ENCODE measurements around the gene CPSF4.

Gene CPSF4

DNA sequence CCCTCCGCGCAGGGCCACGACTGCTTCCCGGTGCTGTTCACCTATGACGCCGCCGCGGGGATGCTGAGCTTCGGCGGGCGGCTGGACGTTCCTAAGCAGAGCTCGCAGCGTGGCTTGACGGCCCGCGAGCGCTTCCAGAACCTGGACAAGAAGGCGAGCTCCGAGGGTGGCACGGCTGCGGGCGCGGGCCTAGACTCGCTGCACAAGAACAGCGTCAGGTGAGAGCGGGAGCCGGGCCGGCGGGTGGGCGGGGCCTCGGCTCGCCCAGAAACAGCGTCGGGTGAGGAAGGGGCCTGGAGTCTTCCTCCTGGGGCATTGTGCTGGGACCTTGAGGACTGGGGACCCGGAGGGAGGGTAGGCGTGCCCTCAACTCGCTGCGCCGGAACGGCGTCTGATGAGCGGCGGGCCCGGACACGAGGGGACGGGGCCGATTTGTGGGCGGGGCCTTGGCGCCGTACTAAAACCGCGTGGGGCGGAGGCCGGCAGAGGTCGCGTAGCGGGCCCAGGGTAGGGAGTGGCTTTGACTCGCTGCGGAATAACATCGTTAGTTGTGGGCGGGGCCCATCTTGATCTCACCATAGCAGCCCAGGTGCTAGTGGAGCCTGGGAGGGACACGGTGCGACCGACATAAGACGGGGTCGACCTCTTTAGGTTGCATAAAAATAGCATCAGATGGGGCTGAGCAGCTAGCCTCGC is 45.9 kb upstream of the CPSF4 start:
- POLR2A ChIA-PET = interaction anchor here (0.6 to 1.8 kb wide), 4 partner anchors 9 to 18 kb away, joined by 3 to 4 read pairs (median 4); no protein-coding TSS in a partner anchor
- CTCF ChIA-PET = no interaction called here
- no peaks in the 10 kb centered on the region for H3K9me3 ChIP-seq (ENCODE audit: control insufficient read depth, insufficient read depth, low read depth, low read length)
- TF ChIP-seq ZNF24 (tag by site-specific recombination; IDR thresholded peaks at IDR 0.05) = no peak
- peak; percentile 28; the same call in 1 of the 2 replicates for TF ChIP-seq KLF1 (tag by site-specific recombination; IDR thresholded peaks at IDR 0.05)
- TF ChIP-seq, protein P1, sequence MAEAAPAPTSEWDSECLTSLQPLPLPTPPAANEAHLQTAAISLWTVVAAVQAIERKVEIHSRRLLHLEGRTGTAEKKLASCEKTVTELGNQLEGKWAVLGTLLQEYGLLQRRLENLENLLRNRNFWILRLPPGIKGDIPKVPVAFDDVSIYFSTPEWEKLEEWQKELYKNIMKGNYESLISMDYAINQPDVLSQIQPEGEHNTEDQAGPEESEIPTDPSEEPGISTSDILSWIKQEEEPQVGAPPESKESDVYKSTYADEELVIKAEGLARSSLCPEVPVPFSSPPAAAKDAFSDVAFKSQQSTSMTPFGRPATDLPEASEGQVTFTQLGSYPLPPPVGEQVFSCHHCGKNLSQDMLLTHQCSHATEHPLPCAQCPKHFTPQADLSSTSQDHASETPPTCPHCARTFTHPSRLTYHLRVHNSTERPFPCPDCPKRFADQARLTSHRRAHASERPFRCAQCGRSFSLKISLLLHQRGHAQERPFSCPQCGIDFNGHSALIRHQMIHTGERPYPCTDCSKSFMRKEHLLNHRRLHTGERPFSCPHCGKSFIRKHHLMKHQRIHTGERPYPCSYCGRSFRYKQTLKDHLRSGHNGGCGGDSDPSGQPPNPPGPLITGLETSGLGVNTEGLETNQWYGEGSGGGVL (tag by site-specific recombination; IDR thresholded peaks at IDR 0.05) = no peak
- TF ChIP-seq ZNF10 (tag by site-specific recombination; IDR thresholded peaks at IDR 0.05) = 0 out of 2 replicates have a peak, but pooled peaks have one; percentile 24
- peak; percentile 39; the same call in 1 of the 2 replicates for TF ChIP-seq KLF9 (tag by site-specific recombination; IDR thresholded peaks at IDR 0.05; ENCODE audit: low read depth)
- H3K36me3 ChIP-seq (ENCODE audit: control insufficient read depth in 2 of 2, insufficient read depth in 1 of 2, low read length in 2 of 2) = peaks cover 26 to 73% of the 10 kb centered on the region in 2 experiments
- H3K4me3 ChIP-seq (ENCODE audit: low read depth, low read length) = no peak overlapping the region
- no peak overlapping the region for H3K27ac ChIP-seq (ENCODE audit: extremely low read depth, low read depth, low read length)
- no peaks in the 10 kb centered on the region for H3K4me1 ChIP-seq (ENCODE audit: control insufficient read depth, insufficient read depth, low read length)

DNA sequence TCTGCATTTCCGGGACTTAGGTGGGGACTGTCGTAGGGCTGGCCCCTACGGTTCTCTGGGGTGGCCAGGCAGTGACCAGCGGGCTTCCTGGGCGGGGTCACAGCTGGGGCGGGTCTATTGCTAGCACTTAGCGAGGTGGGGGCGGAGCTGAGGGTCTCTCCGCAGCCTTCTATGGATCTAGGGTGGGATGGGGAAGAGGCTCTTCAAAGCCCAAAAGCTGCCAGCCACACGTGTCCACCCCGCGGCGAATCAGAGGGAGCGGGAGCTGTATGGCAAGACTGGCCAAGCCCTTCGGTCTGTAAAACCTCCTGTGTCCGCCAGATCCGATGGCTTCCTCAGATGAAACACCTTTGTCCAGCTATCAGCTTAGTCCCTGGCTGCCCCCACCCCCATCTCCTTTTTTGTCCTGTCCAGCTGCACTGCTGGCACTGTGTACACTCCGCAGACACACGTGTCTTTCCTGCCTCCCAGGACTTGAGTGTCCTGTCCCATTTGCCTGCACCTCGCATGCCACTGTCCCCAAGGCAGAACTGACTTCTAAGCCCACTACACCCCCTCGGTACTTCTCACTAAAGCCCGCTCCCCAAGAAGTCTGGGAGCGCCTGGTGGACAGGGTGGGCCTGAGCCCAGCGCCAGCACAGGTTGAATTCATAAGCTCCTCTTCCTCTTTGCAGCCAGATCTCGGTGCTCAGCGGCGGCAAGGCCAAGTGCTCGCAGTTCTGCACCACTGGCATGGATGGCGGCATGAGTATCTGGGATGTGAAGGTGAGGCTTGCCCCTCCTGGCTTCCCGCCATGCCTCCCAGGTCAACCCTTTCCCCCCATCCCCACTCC is 45.2 kb upstream of the CPSF4 start:
- POLR2A ChIA-PET = interaction anchor here (0.6 to 1.8 kb wide), 4 partner anchors 10 to 19 kb away, joined by 3 to 4 read pairs (median 4); partner anchors contain the start of gene BUD31
- no peak overlapping the region for H3K27ac ChIP-seq (ENCODE audit: extremely low read depth, low read depth, low read length)
- no peak overlapping the region for H3K4me3 ChIP-seq (ENCODE audit: low read depth, low read length)
- CTCF ChIA-PET = interaction anchor here (1.0 kb wide), 1 partner anchor 12 kb away, joined by 3 read pairs; no protein-coding TSS in a partner anchor
- no peaks in the 10 kb centered on the region for H3K4me1 ChIP-seq (ENCODE audit: control insufficient read depth, insufficient read depth, low read length)
- H3K36me3 ChIP-seq (ENCODE audit: control insufficient read depth in 2 of 2, insufficient read depth in 1 of 2, low read length in 2 of 2) = peaks cover 32 to 74% of the 10 kb centered on the region in 2 experiments
- no peaks in the 10 kb centered on the region for H3K9me3 ChIP-seq (ENCODE audit: control insufficient read depth, insufficient read depth, low read depth, low read length)
- TF ChIP-seq ZNF585B (tag by site-specific recombination; IDR thresholded peaks at IDR 0.05) (no peak), ZNF341 (tag by site-specific recombination; IDR thresholded peaks at IDR 0.05; ENCODE audit: low read depth) (no peak), ZNF335 (tag by site-specific recombination; conservative IDR thresholded peaks at IDR 0.05) (no peak), OVOL3 (tag by site-specific recombination; IDR thresholded peaks at IDR 0.05) (no peak), ZNF37A (tag by site-specific recombination; IDR thresholded peaks at IDR 0.05) (no peak), ZNF792 (tag by site-specific recombination; IDR thresholded peaks at IDR 0.05) (no peak), ZNF423 (tag by site-specific recombination; IDR thresholded peaks at IDR 0.05) (no peak)
- TF ChIP-seq, protein P2, sequence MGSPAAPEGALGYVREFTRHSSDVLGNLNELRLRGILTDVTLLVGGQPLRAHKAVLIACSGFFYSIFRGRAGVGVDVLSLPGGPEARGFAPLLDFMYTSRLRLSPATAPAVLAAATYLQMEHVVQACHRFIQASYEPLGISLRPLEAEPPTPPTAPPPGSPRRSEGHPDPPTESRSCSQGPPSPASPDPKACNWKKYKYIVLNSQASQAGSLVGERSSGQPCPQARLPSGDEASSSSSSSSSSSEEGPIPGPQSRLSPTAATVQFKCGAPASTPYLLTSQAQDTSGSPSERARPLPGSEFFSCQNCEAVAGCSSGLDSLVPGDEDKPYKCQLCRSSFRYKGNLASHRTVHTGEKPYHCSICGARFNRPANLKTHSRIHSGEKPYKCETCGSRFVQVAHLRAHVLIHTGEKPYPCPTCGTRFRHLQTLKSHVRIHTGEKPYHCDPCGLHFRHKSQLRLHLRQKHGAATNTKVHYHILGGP (tag by site-specific recombination; IDR thresholded peaks at IDR 0.05) = no peak
- TF ChIP-seq, protein P3, sequence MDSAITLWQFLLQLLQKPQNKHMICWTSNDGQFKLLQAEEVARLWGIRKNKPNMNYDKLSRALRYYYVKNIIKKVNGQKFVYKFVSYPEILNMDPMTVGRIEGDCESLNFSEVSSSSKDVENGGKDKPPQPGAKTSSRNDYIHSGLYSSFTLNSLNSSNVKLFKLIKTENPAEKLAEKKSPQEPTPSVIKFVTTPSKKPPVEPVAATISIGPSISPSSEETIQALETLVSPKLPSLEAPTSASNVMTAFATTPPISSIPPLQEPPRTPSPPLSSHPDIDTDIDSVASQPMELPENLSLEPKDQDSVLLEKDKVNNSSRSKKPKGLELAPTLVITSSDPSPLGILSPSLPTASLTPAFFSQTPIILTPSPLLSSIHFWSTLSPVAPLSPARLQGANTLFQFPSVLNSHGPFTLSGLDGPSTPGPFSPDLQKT (IDR thresholded peaks at IDR 0.05; ENCODE audit: borderline replicate concordance, low read depth, low read length) = no peak

DNA sequence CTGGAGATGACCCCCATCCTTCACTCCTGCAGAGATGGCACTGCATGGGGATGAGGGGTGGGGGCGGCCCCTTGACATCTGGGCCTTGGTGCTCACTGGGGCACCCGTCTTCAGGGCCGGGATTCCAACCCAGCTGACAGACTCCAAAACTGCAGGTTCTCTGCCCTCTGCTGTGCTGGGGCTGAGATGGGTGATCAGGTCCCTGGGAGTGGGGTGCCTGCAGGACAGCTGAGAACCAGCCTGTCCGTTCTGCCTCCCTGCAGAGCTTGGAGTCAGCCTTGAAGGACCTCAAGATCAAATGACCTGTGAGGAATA is 44.6 kb upstream of the CPSF4 start:
- ChIA-PET CTCF (interaction anchor here (1.0 kb wide), 1 partner anchor 12 kb away, joined by 3 read pairs; no protein-coding TSS in a partner anchor), POLR2A (interaction anchor here (1.4 to 1.8 kb wide), 3 partner anchors 11 to 19 kb away, joined by 3 to 4 read pairs (median 4); partner anchors contain the start of gene BUD31)

More for the DNA sequence above, 44.6 kb upstream of the CPSF4 start:
- Histone ChIP-seq H3K4me1 (ENCODE audit: control insufficient read depth, insufficient read depth, low read length) (no peaks in the 10 kb centered on the region), H3K9me3 (ENCODE audit: control insufficient read depth, insufficient read depth, low read depth, low read length) (no peaks in the 10 kb centered on the region), H3K36me3 (ENCODE audit: control insufficient read depth in 2 of 2, insufficient read depth in 1 of 2, low read length in 2 of 2) (peaks cover 32 to 80% of the 10 kb centered on the region in 2 experiments), H3K4me3 (ENCODE audit: low read depth, low read length) (no peak overlapping the region), H3K27ac (ENCODE audit: extremely low read depth, low read depth, low read length) (no peak overlapping the region)
- 0 out of 2 replicates have a peak, but pooled peaks have one; percentile 20 for TF ChIP-seq ZNF600 (tag by site-specific recombination; IDR thresholded peaks at IDR 0.05)
- TF ChIP-seq, protein P4, sequence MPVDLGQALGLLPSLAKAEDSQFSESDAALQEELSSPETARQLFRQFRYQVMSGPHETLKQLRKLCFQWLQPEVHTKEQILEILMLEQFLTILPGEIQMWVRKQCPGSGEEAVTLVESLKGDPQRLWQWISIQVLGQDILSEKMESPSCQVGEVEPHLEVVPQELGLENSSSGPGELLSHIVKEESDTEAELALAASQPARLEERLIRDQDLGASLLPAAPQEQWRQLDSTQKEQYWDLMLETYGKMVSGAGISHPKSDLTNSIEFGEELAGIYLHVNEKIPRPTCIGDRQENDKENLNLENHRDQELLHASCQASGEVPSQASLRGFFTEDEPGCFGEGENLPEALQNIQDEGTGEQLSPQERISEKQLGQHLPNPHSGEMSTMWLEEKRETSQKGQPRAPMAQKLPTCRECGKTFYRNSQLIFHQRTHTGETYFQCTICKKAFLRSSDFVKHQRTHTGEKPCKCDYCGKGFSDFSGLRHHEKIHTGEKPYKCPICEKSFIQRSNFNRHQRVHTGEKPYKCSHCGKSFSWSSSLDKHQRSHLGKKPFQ (tag by site-specific recombination; IDR thresholded peaks at IDR 0.05) = no peak
